Measurements from ENCODE around the gene CCR6. TPM values are rescaled to one million over a fixed set of nuclear protein-coding genes. Genes with fewer than 3 reads are reported as not detected.

Gene CCR6
- total RNA-seq, 1 experiment from 2014 or later, result not detected

DNA sequence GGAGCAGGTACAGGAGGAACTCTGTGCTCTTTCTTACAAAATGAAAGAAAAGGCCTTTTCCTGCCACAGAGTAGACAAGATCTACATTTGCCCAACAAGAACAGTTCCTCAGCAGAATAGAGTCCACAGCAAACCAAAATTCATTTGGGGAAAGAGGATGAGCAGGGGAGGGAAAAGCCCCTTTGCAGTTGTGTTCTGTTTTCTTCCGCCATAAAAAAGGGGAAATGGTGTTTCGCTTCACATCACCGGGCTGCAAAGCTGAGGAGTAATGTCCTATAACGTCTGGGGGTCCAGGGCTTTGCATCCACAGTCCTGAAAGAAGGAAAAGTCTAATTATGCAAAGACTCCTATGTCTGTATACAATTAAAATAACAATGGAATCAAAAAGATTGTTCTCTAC, 35.0 kb downstream of the CCR6 start, which contains the start of gene GPR31:
GPR31 (minus strand) TSS at position 118 of the 400 bp plus-strand sequence. CDS start 149 bp downstream, outside the sequence.
- no peak for DNase-seq
- Histone ChIP-seq H2AK5ac (ENCODE audit: insufficient read length, low read length) (no peak within 1 kb of the TSS), H4K91ac (ENCODE audit: insufficient read length, low read depth, low read length) (no peak within 1 kb of the TSS), H3K79me1 (ENCODE audit: insufficient read depth, low read depth, low read length, poor library complexity, severe bottlenecking) (no peaks in the 10 kb centered on the region), H3K23ac (ENCODE audit: insufficient read length, low read depth, low read length) (no peak within 1 kb of the TSS), H3K27me3 (ENCODE audit: insufficient read depth, low read length) (no peaks in the 10 kb centered on the region), H4K5ac (ENCODE audit: insufficient read length, low read depth, low read length) (no peak within 1 kb of the TSS), H3K4ac (ENCODE audit: low read depth, low read length) (no peak within 1 kb of the TSS), H2BK5ac (ENCODE audit: insufficient read length, low read length) (no peak within 1 kb of the TSS), H3K79me2 (ENCODE audit: insufficient read depth, low read length) (no peaks in the 10 kb centered on the region), H2BK20ac (ENCODE audit: low read depth, low read length, poor library complexity, severe bottlenecking) (no peak within 1 kb of the TSS), H3K4me2 (ENCODE audit: insufficient read depth, insufficient read length, low read length) (no peak within 1 kb of the TSS), H2AFZ (ENCODE audit: low read length) (no peak within 1 kb of the TSS), H2BK15ac (ENCODE audit: low read depth, low read length) (no peak within 1 kb of the TSS), H2BK120ac (ENCODE audit: low read depth, low read length, poor library complexity, severe bottlenecking) (no peak within 1 kb of the TSS), H3K9me3 (ENCODE audit: control insufficient read depth, low read depth, low read length) (no peaks in the 10 kb centered on the region), H3K9ac (ENCODE audit: extremely low read depth, insufficient read length, low read length) (no peak within 1 kb of the TSS), H3K56ac (ENCODE audit: insufficient read length, low read depth, low read length) (no peak within 1 kb of the TSS), H4K20me1 (ENCODE audit: control insufficient read depth, insufficient read depth, insufficient read length) (no peaks in the 10 kb centered on the region), H3T11ph (ENCODE audit: low read length) (no peak within 1 kb of the TSS), H3K23me2 (ENCODE audit: insufficient read length, low read depth, low read length, poor library complexity, severe bottlenecking) (no peaks in the 10 kb centered on the region), H3K27ac (ENCODE audit: insufficient read length, low read depth, low read length) (no peak within 1 kb of the TSS), H3K14ac (ENCODE audit: insufficient read depth, low read length) (no peak within 1 kb of the TSS; the same call in 1 of the 2 replicates), H3K4me1 (ENCODE audit: insufficient read depth, low read length) (peaks cover 7% of the 10 kb centered on the region; the same call in 1 of the 2 replicates), H4K8ac (replicated peaks; ENCODE audit: insufficient read length, low read depth, low read length) (no peak within 1 kb of the TSS), H3K18ac (ENCODE audit: insufficient read length, low read depth, low read length) (no peak within 1 kb of the TSS), H2BK12ac (ENCODE audit: insufficient read length, low read depth, low read length) (no peak within 1 kb of the TSS)
- Mint-ChIP-seq H3K4me1 (peaks cover 23 to 37% of the 10 kb centered on the region in 2 experiments), H3K4me3 (no peak within 1 kb of the TSS), H3K36me3 (ENCODE audit: insufficient read depth in 1 of 3, low read depth in 3 of 3) (peaks cover 0 to 16% (median 8%) of the 10 kb centered on the region in 3 experiments; a peak in 6 of 7 replicates), H3K9me3 (peaks cover 0 to 10% of the 10 kb centered on the region in 2 experiments; a peak in 3 of 5 replicates), H3K27ac (no peak within 1 kb of the TSS), H3K27me3 (ENCODE audit: low read depth) (no peaks in the 10 kb centered on the region; the same call in 1 of the 2 replicates)
- WGBS (ENCODE audit: extremely low coverage, insufficient read length, low lambda C conversion rate), result no CpG with 5 or more reads among the region's 4 CpGs
- TF ChIP-seq, protein P1, sequence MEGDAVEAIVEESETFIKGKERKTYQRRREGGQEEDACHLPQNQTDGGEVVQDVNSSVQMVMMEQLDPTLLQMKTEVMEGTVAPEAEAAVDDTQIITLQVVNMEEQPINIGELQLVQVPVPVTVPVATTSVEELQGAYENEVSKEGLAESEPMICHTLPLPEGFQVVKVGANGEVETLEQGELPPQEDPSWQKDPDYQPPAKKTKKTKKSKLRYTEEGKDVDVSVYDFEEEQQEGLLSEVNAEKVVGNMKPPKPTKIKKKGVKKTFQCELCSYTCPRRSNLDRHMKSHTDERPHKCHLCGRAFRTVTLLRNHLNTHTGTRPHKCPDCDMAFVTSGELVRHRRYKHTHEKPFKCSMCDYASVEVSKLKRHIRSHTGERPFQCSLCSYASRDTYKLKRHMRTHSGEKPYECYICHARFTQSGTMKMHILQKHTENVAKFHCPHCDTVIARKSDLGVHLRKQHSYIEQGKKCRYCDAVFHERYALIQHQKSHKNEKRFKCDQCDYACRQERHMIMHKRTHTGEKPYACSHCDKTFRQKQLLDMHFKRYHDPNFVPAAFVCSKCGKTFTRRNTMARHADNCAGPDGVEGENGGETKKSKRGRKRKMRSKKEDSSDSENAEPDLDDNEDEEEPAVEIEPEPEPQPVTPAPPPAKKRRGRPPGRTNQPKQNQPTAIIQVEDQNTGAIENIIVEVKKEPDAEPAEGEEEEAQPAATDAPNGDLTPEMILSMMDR (conservative IDR thresholded peaks at IDR 0.05), result no peak
